AG09309 (cell line): ENCODE results near the gene MAGEB2.

ENCODE experiments used
- DNase-seq: peaks from one replicate; pipeline ENCODE4 v3.0.0-alpha.2; 2010; ENCODE audit warnings: low read depth
- H3K4me3 ChIP-seq: 2 replicates; pipeline ENCODE4 v1.5.1; 2011; ENCODE audit warnings: mild to moderate bottlenecking, low read depth, low read length, moderate library complexity; ENCODE audit not compliant: control insufficient read depth
- TF ChIP-seq, protein P1 (sequence below): IDR thresholded peaks from 2 replicates; pipeline ENCODE4 v1.5.1; 2011; ENCODE audit warnings: mild to moderate bottlenecking, low read depth, low read length, inconsistent platforms; ENCODE audit not compliant: insufficient read depth, control insufficient read depth; ENCODE audit errors: missing control alignments

Gene MAGEB2

DNA sequence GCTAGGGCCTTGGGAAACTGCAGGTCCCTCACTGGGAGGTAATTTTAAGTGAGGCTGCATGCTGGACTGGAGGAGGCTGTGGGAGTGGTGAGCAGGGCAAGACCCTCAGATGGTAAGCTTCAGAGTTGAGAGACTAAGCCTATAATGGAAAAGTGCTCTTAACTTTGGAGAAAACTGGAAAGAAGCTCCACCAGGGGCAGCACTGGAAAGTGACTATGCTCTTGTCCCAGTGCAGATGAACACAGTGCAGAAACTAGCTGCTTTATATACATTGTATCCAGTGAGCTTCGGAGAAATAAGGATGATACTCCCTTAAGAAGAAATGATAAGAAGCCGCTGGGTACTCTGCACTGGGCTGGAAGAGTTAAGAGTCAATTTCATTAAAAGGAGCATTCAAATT is 3.2 kb upstream of the MAGEB2 start:
- DNase-seq: no peak
- TF ChIP-seq, protein P1, sequence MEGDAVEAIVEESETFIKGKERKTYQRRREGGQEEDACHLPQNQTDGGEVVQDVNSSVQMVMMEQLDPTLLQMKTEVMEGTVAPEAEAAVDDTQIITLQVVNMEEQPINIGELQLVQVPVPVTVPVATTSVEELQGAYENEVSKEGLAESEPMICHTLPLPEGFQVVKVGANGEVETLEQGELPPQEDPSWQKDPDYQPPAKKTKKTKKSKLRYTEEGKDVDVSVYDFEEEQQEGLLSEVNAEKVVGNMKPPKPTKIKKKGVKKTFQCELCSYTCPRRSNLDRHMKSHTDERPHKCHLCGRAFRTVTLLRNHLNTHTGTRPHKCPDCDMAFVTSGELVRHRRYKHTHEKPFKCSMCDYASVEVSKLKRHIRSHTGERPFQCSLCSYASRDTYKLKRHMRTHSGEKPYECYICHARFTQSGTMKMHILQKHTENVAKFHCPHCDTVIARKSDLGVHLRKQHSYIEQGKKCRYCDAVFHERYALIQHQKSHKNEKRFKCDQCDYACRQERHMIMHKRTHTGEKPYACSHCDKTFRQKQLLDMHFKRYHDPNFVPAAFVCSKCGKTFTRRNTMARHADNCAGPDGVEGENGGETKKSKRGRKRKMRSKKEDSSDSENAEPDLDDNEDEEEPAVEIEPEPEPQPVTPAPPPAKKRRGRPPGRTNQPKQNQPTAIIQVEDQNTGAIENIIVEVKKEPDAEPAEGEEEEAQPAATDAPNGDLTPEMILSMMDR: no peak
- H3K4me3 ChIP-seq: no peak overlapping the region

DNA sequence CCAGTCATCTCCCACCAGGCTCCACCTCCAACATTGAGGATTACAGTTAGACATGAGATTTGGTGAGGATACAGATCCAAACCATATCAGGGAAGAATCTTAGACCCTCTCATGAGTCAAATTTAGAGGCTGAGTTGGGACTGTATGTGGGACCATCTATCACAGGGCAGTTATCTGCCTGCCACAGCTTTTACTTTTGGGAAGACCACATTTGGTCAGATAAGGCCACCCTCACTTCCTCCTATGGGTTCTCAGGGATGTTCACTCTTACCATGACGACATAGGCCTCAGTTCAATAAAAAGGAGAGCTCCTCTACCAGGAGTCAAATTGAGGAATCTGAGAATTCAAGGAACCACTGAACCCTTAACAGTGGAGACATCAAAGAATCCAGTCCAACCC is 2.1 kb downstream of the MAGEB2 start:
- no peak for DNase-seq
- H3K4me3 ChIP-seq: no peak overlapping the region
- TF ChIP-seq, protein P1: no peak

DNA sequence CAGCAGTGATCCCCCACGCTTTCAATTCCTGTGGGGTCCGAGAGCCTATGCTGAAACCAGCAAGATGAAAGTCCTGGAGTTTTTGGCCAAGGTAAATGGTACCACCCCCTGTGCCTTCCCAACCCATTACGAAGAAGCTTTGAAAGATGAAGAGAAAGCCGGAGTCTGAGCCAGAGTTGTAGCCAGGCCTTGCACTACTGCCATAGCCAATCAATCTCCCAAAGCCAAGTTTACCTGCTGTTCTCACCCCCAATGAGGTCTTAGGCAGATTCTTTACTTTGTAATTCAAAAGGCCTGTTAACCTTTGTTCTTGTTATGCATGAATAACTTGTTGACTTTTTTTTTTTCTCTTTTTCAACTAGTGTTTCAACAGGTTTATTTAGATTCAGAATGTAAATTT is 4.0 kb downstream of the MAGEB2 start:
- DNase-seq: no peak
- TF ChIP-seq, protein P1: no peak
- H3K4me3 ChIP-seq: no peak overlapping the region

DNA sequence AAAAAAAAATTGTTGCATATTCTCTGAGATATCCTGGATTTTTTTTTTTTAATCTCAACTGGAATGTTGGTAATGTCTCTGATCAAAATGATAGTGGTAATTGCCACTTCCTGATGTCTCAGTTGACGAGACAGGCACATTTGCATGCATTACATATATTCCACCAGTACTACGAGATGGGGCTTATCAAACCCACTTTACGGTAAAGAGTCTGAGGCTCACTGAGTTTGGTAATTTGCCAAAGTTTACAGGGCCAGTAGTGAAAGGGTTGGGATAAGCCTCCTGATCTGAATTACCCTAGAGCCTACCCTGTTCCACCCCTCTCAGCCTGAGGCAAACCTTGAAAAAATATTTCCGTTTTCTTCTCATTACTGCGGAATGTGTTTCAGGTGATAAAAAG is 5.3 kb downstream of the MAGEB2 start:
- no peak overlapping the region for H3K4me3 ChIP-seq
- no peak for DNase-seq
- TF ChIP-seq, protein P1: no peak

DNA sequence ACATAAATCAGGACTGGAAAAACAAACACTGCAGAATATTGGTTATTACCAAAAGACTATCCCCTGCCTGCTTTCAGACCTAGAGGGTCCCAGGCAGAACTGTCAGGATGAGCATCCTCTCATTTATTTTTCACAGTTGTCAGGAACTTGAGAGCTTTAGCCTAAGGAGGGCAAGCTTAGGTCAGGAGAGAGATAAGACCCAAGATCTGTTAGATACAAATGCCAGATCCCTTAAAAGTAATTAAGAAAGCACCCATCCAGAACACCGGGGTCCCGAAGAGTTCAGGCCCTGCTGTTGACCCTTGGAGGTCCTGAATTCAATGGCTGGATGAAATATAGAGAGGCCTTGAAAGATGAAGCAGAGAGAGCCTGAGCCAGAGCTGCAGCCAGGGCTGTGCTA is 9.2 kb downstream of the MAGEB2 start:
- no peak overlapping the region for H3K4me3 ChIP-seq
- DNase-seq: no peak
- TF ChIP-seq, protein P1: no peak

DNA sequence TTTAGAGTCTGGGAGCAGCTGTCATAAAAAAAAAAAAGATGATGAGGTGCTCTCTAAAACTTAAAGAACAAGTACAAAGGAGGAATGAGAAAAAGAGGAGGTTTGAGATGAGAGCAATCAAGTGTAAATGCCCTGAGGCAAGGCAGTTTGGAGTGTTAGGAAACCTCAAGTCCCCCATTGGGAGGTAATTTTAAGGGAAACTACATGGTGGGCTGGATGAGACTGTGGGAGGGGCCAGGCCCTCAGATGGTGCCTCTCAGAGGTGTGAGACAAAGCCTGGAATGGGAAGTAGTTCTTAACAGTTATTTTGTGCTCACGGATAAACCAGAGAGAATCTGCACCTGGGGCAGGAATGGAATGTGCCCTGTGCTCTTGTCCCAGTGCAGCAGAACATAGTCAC is 13.2 kb downstream of the MAGEB2 start:
- H3K4me3 ChIP-seq: no peak overlapping the region
- no peak for DNase-seq
- TF ChIP-seq, protein P1: no peak

DNA sequence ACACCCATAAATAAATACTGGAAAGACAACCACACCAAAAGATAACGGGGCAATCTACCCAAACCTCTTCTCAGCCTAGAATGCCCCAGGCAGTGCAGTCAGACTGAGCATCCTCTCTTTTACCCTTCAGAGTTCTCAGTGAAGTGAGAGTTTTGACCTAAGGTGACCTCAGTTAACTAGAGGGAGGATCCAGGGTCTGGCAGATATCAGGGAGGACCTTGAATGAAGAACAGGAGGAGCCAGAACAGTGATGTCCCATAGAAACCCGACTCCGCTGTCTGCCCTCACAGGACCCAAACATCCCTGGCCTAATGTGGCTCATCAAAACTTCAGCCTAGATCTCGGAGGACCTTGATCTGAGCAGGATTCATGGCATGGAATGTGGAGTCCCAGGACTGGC is 15.0 kb downstream of the MAGEB2 start, which contains the start of gene MAGEB3:
MAGEB3 (plus strand) TSS at position 263 of the 400 bp plus-strand sequence. CDS start 5,268 bp downstream, outside the sequence.
- no peak within 1 kb of the TSS for H3K4me3 ChIP-seq
- TF ChIP-seq, protein P1: no peak
- no peak for DNase-seq
